WTC11 (cell line): Measurements from ENCODE around the gene MAPKAP1. TPM values are rescaled to one million over a fixed set of nuclear protein-coding genes. Genes with fewer than 3 reads are reported as not detected.

Source experiments
- ATAC-seq: fragments of 200-7000 bp; cut with Tn5 transposase; 2 replicates; pipeline ENCODE4 v1.10.0; 2021; ENCODE audit warnings: mild to moderate bottlenecking, moderate library complexity
- CTCF ChIA-PET: fragments of 300-600 bp; sonication (Branson Sonifier 250); formaldehyde crosslinking; loops from one replicate; lab custom pipeline; 2021; ENCODE audit warnings: antibody characterized with exemption; lab: Charles Lee
- POLR2A ChIA-PET: fragments of 350-600 bp; sonication (Branson Sonifier 250); formaldehyde crosslinking; loops from one replicate; lab custom pipeline; 2021; ENCODE audit warnings: antibody characterized with exemption; lab: Charles Lee
- DNase-seq: peaks from one replicate; pipeline ENCODE4 v3.0.0; 2021; ENCODE audit warnings: low spot score
- H3K27ac Mint-ChIP-seq: 2 replicates; pipeline ENCODE4 v1.8.0; 2021; ENCODE audit warnings: mixed read lengths
- H3K27me3 Mint-ChIP-seq: 2 replicates; pipeline ENCODE4 v1.8.0; 2021; ENCODE audit warnings: low read depth, mild to moderate bottlenecking, moderate library complexity, mixed read lengths
- H3K36me3 Mint-ChIP-seq: 2 replicates; pipeline ENCODE4 v1.8.0; 2021; ENCODE audit warnings: mixed read lengths
- H3K4me1 Mint-ChIP-seq: 2 replicates; pipeline ENCODE4 v1.8.0; 2022; ENCODE audit warnings: mixed read lengths
- H3K4me3 Mint-ChIP-seq: 2 replicates; pipeline ENCODE4 v1.8.0; 2021; ENCODE audit warnings: mild to moderate bottlenecking, moderate library complexity, mixed read lengths
- H3K9me3 Mint-ChIP-seq: 2 replicates; pipeline ENCODE4 v1.8.0; 2021; ENCODE audit warnings: mixed read lengths
- AFF4 ChIP-seq: sonication (generic); formaldehyde crosslinking; IDR thresholded peaks from 2 replicates; pipeline ENCODE4 v1.8.1; 2023; ENCODE audit warnings: mild to moderate bottlenecking, missing genetic modification reagents, borderline replicate concordance
- CTCF ChIP-seq: fragments of 200-600 bp; IDR thresholded peaks from 2 replicates; pipeline ENCODE4 v1.8.0; 2022; ENCODE audit warnings: antibody characterized with exemption
- MXD4 ChIP-seq: fragments of 250-450 bp; sonication (Bioruptor Pico); IDR thresholded peaks from 2 replicates; pipeline ENCODE4 v1.8.0; 2021; ENCODE audit warnings: mild to moderate bottlenecking, moderate library complexity, borderline replicate concordance
- NR1H2 ChIP-seq: sonication (generic); formaldehyde crosslinking; IDR thresholded peaks from 2 replicates; pipeline ENCODE4 v1.9.0; 2021; ENCODE audit warnings: mild to moderate bottlenecking, moderate library complexity, missing genetic modification reagents
- PRDM15 ChIP-seq: sonication (generic); formaldehyde crosslinking; IDR thresholded peaks from 2 replicates; pipeline ENCODE4 v1.8.0; 2022; ENCODE audit warnings: missing genetic modification reagents
- PRRX2 ChIP-seq: fragments of 250-450 bp; sonication (Bioruptor Pico); IDR thresholded peaks from 2 replicates; pipeline ENCODE4 v1.8.0; 2021; ENCODE audit warnings: mild to moderate bottlenecking
- SMAD3 ChIP-seq: sonication (generic); formaldehyde crosslinking; IDR thresholded peaks from 2 replicates; pipeline ENCODE4 v1.8.0; 2022; ENCODE audit warnings: missing genetic modification reagents, mild to moderate bottlenecking, borderline replicate concordance
- SMAD4 ChIP-seq: sonication (generic); formaldehyde crosslinking; IDR thresholded peaks from 2 replicates; pipeline ENCODE4 v1.8.0; 2022; ENCODE audit warnings: mild to moderate bottlenecking, missing genetic modification reagents
- TEAD1 ChIP-seq: sonication (generic); formaldehyde crosslinking; IDR thresholded peaks from 2 replicates; pipeline ENCODE4 v1.8.0; 2022; ENCODE audit warnings: mild to moderate bottlenecking, missing genetic modification reagents
- TEAD4 ChIP-seq: sonication (generic); formaldehyde crosslinking; IDR thresholded peaks from 2 replicates; pipeline ENCODE4 v1.8.0; 2022; ENCODE audit warnings: mild to moderate bottlenecking, missing genetic modification reagents
- USF2 ChIP-seq: sonication (generic); formaldehyde crosslinking; IDR thresholded peaks from 2 replicates; pipeline ENCODE4 v1.8.1; 2023; ENCODE audit warnings: mild to moderate bottlenecking, missing genetic modification reagents, moderate library complexity
- ZNF423 ChIP-seq: fragments of 250-450 bp; sonication (Bioruptor Pico); IDR thresholded peaks from 2 replicates; pipeline ENCODE4 v2.1.2; 2022; ENCODE audit warnings: mild to moderate bottlenecking, moderate library complexity
- total RNA-seq: library from RNA; stranded (reverse); gene quantifications from 3 replicates; pipeline ENCODE4 v1.2.3, GENCODE V29; 2021
- TF ChIP-seq, protein P1 (sequence below): sonication (generic); formaldehyde crosslinking; IDR thresholded peaks from 2 replicates; pipeline ENCODE4 v1.8.1; 2023; ENCODE audit warnings: mild to moderate bottlenecking, missing genetic modification reagents

The MAPKAP1 gene
- total RNA-seq, 1 experiment from 2014 or later = 111 TPM

DNA sequence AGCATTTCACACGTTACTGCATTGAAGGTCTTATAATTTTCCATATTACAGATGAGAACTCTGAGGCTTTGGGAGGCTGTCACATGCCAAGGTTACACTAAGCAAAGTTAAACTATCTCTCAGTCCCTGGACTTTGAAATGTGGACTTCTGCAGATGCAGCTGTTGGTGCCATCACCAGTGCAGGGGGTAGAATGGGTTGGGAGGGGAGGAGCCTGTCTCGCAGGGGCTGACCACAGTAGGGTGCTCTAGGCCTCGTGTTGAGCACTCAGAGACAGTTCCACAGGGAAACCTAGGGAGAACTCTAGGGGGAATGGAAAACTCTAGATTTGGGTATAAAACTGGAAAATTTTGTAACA, 220.9 kb downstream of the MAPKAP1 start:
- no peak for TF ChIP-seq NR1H2
- no peak for TF ChIP-seq MXD4 (CRISPR knock-in tag)
- TF ChIP-seq AFF4 (CRISPR knock-in tag) = no peak
- TF ChIP-seq SMAD3 (CRISPR knock-in tag) = no peak
- TF ChIP-seq, protein P1, sequence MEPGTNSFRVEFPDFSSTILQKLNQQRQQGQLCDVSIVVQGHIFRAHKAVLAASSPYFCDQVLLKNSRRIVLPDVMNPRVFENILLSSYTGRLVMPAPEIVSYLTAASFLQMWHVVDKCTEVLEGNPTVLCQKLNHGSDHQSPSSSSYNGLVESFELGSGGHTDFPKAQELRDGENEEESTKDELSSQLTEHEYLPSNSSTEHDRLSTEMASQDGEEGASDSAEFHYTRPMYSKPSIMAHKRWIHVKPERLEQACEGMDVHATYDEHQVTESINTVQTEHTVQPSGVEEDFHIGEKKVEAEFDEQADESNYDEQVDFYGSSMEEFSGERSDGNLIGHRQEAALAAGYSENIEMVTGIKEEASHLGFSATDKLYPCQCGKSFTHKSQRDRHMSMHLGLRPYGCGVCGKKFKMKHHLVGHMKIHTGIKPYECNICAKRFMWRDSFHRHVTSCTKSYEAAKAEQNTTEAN = no peak
- no peak for DNase-seq
- ChIA-PET CTCF (interaction anchor here (1.3 kb wide), 1 partner anchor 9 kb away, joined by 3 read pairs; no protein-coding TSS in a partner anchor), POLR2A (no interaction called here)
- Mint-ChIP-seq H3K4me3 (no peak overlapping the region), H3K27ac (no peak overlapping the region; the same call in 1 of the 2 replicates), H3K36me3 (peaks cover 3% of the 10 kb centered on the region; the same call in 1 of the 2 replicates), H3K4me1 (peaks cover 21% of the 10 kb centered on the region), H3K9me3 (no peaks in the 10 kb centered on the region), H3K27me3 (no peaks in the 10 kb centered on the region)
- ATAC-seq = peak; percentile 48; the same call in 1 of the 2 replicates

DNA sequence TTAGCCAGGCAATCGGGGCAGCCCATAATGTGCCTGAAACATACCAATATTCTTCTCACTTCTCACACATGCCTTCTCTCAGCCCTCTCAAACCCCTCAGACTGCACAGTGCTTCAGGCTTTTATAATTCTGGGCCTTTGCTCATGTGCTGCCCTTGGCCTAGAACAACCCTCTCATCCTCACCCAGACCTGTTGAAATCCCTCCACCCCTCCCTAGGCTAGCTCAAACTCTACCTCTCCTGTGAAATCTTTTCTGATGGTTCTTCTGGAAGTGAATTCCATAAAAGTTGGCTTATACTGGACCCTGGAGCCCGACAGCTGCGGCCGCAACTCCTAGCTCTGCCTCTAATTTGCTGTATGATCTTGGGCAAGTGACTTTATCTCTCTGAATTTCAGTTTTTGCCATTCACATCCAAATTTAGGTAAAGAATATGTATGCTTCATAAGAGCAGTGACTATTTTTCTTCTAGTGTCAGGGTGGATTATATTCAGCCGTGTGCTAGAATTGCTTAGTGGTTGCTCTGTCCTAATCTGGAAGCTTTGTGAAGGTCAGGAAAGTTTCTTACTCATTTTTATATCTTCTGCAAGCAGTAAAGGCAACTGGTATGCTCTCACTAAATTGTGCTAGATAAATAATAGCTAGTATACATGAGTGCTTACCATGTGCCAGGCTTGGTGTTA, 221.4 kb downstream of the MAPKAP1 start:
- CTCF ChIA-PET = interaction anchor here (1.3 kb wide), 1 partner anchor 9 kb away, joined by 3 read pairs; no protein-coding TSS in a partner anchor
- no peak for TF ChIP-seq PRDM15
- no peak for TF ChIP-seq USF2 (CRISPR knock-in tag)
- no peak for TF ChIP-seq PRRX2 (CRISPR knock-in tag)
- TF ChIP-seq SMAD4 = no peak
- no peak for TF ChIP-seq TEAD1 (CRISPR knock-in tag)
- TF ChIP-seq CTCF = no peak
- TF ChIP-seq ZNF423 (CRISPR knock-in tag) = no peak
- no peak for TF ChIP-seq TEAD4 (CRISPR knock-in tag)
- DNase-seq (no peak), ATAC-seq (no peak)
- Mint-ChIP-seq H3K36me3 (peaks cover 3% of the 10 kb centered on the region; the same call in 1 of the 2 replicates), H3K4me3 (no peak overlapping the region), H3K4me1 (peaks cover 21% of the 10 kb centered on the region), H3K27ac (peak overlapping the region; percentile 49; the same call in 1 of the 2 replicates), H3K9me3 (no peaks in the 10 kb centered on the region), H3K27me3 (no peaks in the 10 kb centered on the region)
- POLR2A ChIA-PET = no interaction called here
